Right lung (tissue), 10 donors: ENCODE measurements around the gene FBXO48. TPM values are rescaled to one million over a fixed set of nuclear protein-coding genes. Genes with fewer than 3 reads are reported as not detected.
"Not testable (repeated sequence)": the region's sequence is repeated elsewhere in the genome, so short reads cannot be mapped to it uniquely, and the experiment has no call there.

ENCODE experiments used
- DNase-seq, 2 donors: peaks; one replicate each; pipeline ENCODE4 v3.0.0-alpha.2; 2013
- long read RNA-seq, 8 donors: transcript quantifications; one replicate each; lab custom pipeline, GENCODE V29; 2026
- polyA plus RNA-seq, 5 donors: library from polyadenylated mRNA; unstranded; fragments of 120-200 nt; gene quantifications; one replicate each; pipeline versions ENCODE4 v1.2.1 to v1.2.3, GENCODE V29; 2013; ENCODE audit warnings: inconsistent platforms in 1 of 5, low replicate concordance in 1 of 5; ENCODE audit not compliant: insufficient read length in 5 of 5, insufficient read depth in 1 of 5

The FBXO48 gene
- 1 to 10 TPM; 1.8 to 3.3 (median 2.9) TPM for polyA plus RNA-seq
- long read RNA-seq, donor 1, full-length matches to known transcripts: 1 of 1 reads
- long read RNA-seq, donor 1, partial matches to known transcripts: 0 of 1 reads
- long read RNA-seq, donor 1, other reads (novel, unspliced or antisense): 0 of 1 reads
- long read RNA-seq, donor 2: 0 reads
- long read RNA-seq, donor 3: 0 reads
- long read RNA-seq, donor 4, full-length matches to known transcripts: 1 of 1 reads
- long read RNA-seq, donor 4, partial matches to known transcripts: 0 of 1 reads
- long read RNA-seq, donor 4, other reads (novel, unspliced or antisense): 0 of 1 reads
- long read RNA-seq, donor 5, full-length matches to known transcripts: 2 of 2 reads
- long read RNA-seq, donor 5, partial matches to known transcripts: 0 of 2 reads
- long read RNA-seq, donor 5, other reads (novel, unspliced or antisense): 0 of 2 reads
- long read RNA-seq, donor 6, full-length matches to known transcripts: 1 of 1 reads
- long read RNA-seq, donor 6, partial matches to known transcripts: 0 of 1 reads
- long read RNA-seq, donor 6, other reads (novel, unspliced or antisense): 0 of 1 reads
- long read RNA-seq, donor 7: 0 reads
- long read RNA-seq, donor 8: 0 reads

- peak; percentile 97 to 99 for DNase-seq
These were observed at the start of gene FBXO48, which contains the start of gene APLF for GRCh38 chr2:68467077-68467960. TSS of gene FBXO48 (minus strand) at chr2:68467294. CDS start at chr2:68465145, 2,149 bp downstream. TSS of gene APLF (plus strand) at chr2:68467585. CDS start at chr2:68467732, 147 bp downstream.

- DNase-seq: no peak
These were observed 49.2 kb upstream of the FBXO48 start for GRCh38 chr2:68516051-68516955.

- DNase-seq: no peak
These were observed 47.3 kb upstream of the FBXO48 start for GRCh38 chr2:68514316-68514929.

- no peak for DNase-seq
These were observed 45.9 kb upstream of the FBXO48 start for GRCh38 chr2:68512966-68513365.

- DNase-seq: no peak
These were observed 45.2 kb upstream of the FBXO48 start for GRCh38 chr2:68512326-68512725.

- no peak for DNase-seq
These were observed 39.1 kb upstream of the FBXO48 start for GRCh38 chr2:68506170-68506569.

- DNase-seq: no peak
These were observed 38.6 kb upstream of the FBXO48 start for GRCh38 chr2:68505603-68506159.

GRCh38 chr2:68501768-68502167, 34.7 kb upstream of the FBXO48 start:
- DNase-seq: no peak

GRCh38 chr2:68500649-68501048, 33.6 kb upstream of the FBXO48 start:
- no peak for DNase-seq

- no peak for DNase-seq
These were observed 32.0 kb upstream of the FBXO48 start for GRCh38 chr2:68499133-68499532.

GRCh38 chr2:68491582-68491981, 24.5 kb upstream of the FBXO48 start:
- no peak for DNase-seq

GRCh38 chr2:68489282-68489681, 22.2 kb upstream of the FBXO48 start:
- DNase-seq: no peak

- not testable (repeated sequence) for DNase-seq
These were observed 21.5 kb upstream of the FBXO48 start for GRCh38 chr2:68488605-68489004.

- no peak for DNase-seq
These were observed 20.8 kb upstream of the FBXO48 start for GRCh38 chr2:68487773-68488355.

- DNase-seq: no peak
These were observed 15.9 kb upstream of the FBXO48 start for GRCh38 chr2:68483011-68483410.

GRCh38 chr2:68482296-68482820, 15.3 kb upstream of the FBXO48 start:
- no peak for DNase-seq

- no peak for DNase-seq
These were observed 11.6 kb upstream of the FBXO48 start for GRCh38 chr2:68478688-68479087.

- no peak for DNase-seq
These were observed 9.4 kb upstream of the FBXO48 start for GRCh38 chr2:68476454-68476853.

GRCh38 chr2:68475576-68475975, 8.5 kb upstream of the FBXO48 start:
- DNase-seq: no peak

- no peak for DNase-seq
These were observed 8.0 kb upstream of the FBXO48 start for GRCh38 chr2:68475110-68475509.
